ENCODE data around the gene CREBBP.

GRCh38 chr16:3730161-3731125 lies 150.1 kb downstream of the CREBBP start:
- TF ChIP-seq YY1 (IDR thresholded peaks at IDR 0.05; ENCODE audit: insufficient read depth, insufficient read length) (no peak), ZNF274 (IDR thresholded peaks at IDR 0.05; ENCODE audit: low read depth, low read length) (no peak)
